HG03432 (cell line): ENCODE measurements around the gene F11R.
"Not testable (repeated sequence)": the region's sequence is repeated elsewhere in the genome, so short reads cannot be mapped to it uniquely, and the experiment has no call there.

Experiments
- ATAC-seq: cut with Tn5 transposase; IDR thresholded peaks from one replicate; pipeline ENCODE4 v1.9.1; 2021; ENCODE audit warnings: mild to moderate bottlenecking, moderate library complexity; ENCODE audit not compliant: unreplicated experiment

The F11R gene

GRCh38 chr1:161020509-161021164 is at the start of gene F11R:
Gene F11R (minus strand): TSS chr1:161021152. CDS start chr1:161021073, 79 bp downstream.
- ATAC-seq, result peak; percentile 51

GRCh38 chr1:161069731-161070270 is 48.8 kb upstream of the F11R start, which contains the start of gene ARHGAP30:
Gene ARHGAP30 (minus strand): TSS chr1:161069891. CDS start chr1:161069624, 267 bp downstream.
- peak; percentile 89 for ATAC-seq

GRCh38 chr1:161069241-161069640 is 48.3 kb upstream of the F11R start:
- peak; percentile 1 for ATAC-seq

GRCh38 chr1:161068306-161069234 is 47.6 kb upstream of the F11R start:
- peak; percentile 62 for ATAC-seq

GRCh38 chr1:161066694-161067093 is 45.7 kb upstream of the F11R start:
- ATAC-seq, result no peak

- ATAC-seq, result not testable (repeated sequence)
Measured at GRCh38 chr1:161065681-161066080, 44.7 kb upstream of the F11R start.

- ATAC-seq, result not testable (repeated sequence)
Measured at GRCh38 chr1:161063936-161064335, 43.0 kb upstream of the F11R start.

- no peak for ATAC-seq
Measured at GRCh38 chr1:161061419-161061818, 40.5 kb upstream of the F11R start.

- no peak for ATAC-seq
Measured at GRCh38 chr1:161059293-161059692, 38.3 kb upstream of the F11R start.

GRCh38 chr1:161054805-161055204 is 33.9 kb upstream of the F11R start:
- ATAC-seq, result no peak

- no peak for ATAC-seq
Measured at GRCh38 chr1:161054232-161054631, 33.3 kb upstream of the F11R start.

GRCh38 chr1:161052899-161053298 is 31.9 kb upstream of the F11R start:
- ATAC-seq, result no peak

- ATAC-seq, result no peak
Measured at GRCh38 chr1:161051219-161051618, 30.3 kb upstream of the F11R start.

GRCh38 chr1:161048949-161049722 is 28.2 kb upstream of the F11R start:
- no peak for ATAC-seq

- ATAC-seq, result no peak
Measured at GRCh38 chr1:161047436-161048420, 26.8 kb upstream of the F11R start.

GRCh38 chr1:161046605-161047228 is 25.8 kb upstream of the F11R start:
- ATAC-seq, result peak; percentile 36

GRCh38 chr1:161045736-161046604 is 25.0 kb upstream of the F11R start, which contains the start of gene USF1:
Gene USF1 (minus strand): TSS chr1:161045977. CDS start chr1:161043275, 2,702 bp downstream.
- peak; percentile 72 for ATAC-seq
